Daoy (cell line): ENCODE measurements around the gene SOX3. TPM values are rescaled to one million over a fixed set of nuclear protein-coding genes. Genes with fewer than 3 reads are reported as not detected.

Experiments used
- DNase-seq: peaks from one replicate; pipeline ENCODE4 v3.0.0-alpha.2; 2015; ENCODE audit warnings: low read depth
- total RNA-seq: library from RNA; depleted of rRNA; stranded (reverse); fragments of >200 nt; shearing (Covaris generic); gene quantifications from 2 replicates; pipeline ENCODE4 v1.2.3, GENCODE V29; 2014; rRNA removed

Gene SOX3
- total RNA-seq, 1 experiment from 2014 or later, result not detected

- DNase-seq, result no peak
Measured at GRCh38 chrX:140495739-140496138, 9.1 kb downstream of the SOX3 start.

DNA sequence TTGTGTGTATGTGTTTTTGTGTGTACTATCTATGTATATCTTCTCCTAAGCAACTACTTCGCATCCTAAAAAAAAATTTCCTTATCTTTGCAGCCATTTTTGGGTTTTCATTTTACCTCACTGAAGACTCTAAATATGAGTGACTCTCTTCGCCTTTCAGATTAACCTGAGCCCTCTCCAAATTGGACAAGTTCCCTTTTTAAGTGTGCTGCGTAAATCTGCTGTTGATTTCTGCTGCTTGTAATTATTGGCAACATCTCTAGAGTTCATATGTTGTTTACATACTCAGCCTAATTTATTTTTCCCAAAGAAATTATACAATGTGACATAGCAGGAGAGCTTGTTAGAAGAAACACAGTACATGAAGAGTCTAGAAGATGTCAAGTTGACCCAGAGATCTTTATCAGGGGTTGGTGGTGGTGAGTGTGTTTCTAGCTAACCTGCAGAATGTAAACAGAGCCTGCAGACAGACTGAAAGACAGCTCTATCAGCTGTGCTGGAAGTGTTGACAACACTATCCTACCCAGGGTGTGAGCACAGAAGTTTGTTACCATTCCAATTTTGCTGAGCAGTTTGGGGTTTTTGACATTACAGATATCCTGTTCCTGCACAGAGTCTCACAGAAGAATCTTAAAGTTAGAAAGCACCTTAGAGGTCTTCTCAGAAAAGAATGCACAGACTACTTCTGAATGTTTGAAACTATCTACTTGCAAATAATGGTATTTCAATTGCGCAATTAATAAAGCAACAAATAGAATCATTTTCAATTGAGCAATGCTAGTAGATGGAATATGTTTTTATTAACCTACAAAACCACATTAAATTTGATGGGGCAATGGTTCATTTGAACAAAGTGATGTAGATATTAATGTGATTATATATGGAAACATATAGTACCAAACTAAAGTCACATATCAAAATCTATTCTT lies 12.5 kb downstream of the SOX3 start:
- DNase-seq, result no peak

GRCh38 chrX:140480765-140481164 lies 24.1 kb downstream of the SOX3 start:
- peak; percentile 80 for DNase-seq

DNA sequence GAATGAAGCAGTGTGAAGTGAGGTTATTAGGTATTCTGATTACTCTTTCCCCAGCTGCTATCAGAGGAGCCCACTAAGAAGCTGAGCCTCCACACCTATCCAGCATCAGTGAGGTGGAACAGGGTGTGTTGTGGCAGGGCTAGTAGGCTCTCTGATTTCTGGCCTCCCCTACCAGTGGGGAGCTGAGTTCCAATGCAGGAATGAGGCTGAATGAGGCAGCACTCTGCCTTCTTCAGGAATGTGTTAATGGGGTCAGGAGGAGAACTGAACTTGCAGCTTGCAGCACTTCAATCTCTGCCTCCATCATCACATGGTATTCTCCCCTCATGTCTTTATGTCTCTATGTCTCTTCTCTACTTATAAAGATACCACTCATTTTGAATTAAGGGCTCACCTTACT lies 26.9 kb downstream of the SOX3 start:
- no peak for DNase-seq

DNA sequence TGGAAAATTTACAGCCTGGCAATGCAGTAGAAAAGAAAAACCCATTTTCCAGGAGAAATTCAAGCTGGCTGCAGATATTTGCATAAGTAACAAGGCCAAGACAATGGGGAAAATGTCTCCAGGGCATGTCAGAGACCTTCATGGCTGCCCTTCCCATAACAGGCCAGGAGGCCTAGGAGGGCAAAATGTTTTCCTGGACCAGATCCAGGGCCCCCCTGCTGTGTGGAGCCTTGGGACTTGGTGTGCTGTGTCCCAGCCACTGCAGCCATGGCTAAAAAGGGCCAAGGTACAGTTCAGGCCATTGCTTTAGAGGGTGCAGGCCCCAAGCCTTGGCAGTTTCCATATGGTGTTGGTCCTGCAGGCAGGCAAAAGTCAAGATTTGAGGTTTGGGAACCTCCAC lies 29.8 kb downstream of the SOX3 start:
- DNase-seq, result no peak

DNA sequence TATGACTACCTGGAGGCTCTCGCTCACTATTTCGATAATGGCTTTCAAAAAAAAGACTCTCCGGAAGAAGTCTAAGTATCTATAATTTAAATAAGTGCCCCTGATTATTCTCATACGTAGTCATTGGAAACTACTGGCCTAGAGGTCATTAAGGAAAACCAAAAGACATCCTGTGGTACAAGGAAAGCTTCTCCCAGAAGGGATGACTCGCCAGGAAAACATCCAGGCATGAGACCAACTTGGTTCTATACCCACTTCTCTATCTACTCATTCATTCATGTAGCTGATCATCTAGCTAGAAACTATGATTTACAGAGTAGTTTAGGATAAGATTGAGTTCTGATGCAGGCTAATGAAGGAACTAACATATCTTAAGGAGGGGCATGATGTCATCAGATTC lies 37.7 kb downstream of the SOX3 start:
- peak; percentile 12 for DNase-seq

Other genes starting within 250 kb of the SOX3 start
- 0.06 and 0.17 TPM in 2 replicates for gene LINC00632, start 204.7 kb upstream of the SOX3 start, total RNA-seq